22Rv1 (cell line): ENCODE results near the gene TFF3.

ENCODE experiments used
- H3K27ac ChIP-seq: fragments of 450-650 bp; 2 replicates; pipeline ENCODE4 v1.5.1; 2017
- ZFX ChIP-seq: fragments of 450-650 bp; IDR thresholded peaks from 2 replicates; pipeline ENCODE4 v1.6.1; 2017; ENCODE audit warnings: antibody characterized with exemption, borderline replicate concordance
- TF ChIP-seq, protein P1 (sequence below): fragments of 450-650 bp; IDR thresholded peaks from 2 replicates; pipeline ENCODE4 v1.5.1; 2017; ENCODE audit warnings: mild to moderate bottlenecking

TFF3 gene

DNA sequence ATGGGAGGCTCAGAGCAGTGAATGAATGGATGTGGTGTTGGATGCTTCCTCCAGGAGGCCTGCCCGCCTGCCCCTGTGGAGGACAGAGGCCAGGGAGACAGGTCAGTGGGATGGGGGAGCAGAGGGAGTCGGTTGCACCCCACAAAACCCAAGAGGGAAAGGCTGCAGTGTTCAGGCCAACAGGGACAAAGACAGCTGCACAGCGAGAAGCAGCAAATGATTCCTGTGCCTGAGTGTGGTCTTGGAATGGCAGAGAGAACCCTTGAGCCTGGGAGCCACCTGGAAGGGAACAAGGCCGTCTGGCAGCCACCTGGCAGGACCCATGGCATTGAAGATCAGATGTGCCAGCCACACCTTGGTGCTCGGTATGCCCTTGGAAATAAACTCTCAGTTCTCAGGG lies 8.1 kb downstream of the TFF3 start:
- TF ChIP-seq, protein P1, sequence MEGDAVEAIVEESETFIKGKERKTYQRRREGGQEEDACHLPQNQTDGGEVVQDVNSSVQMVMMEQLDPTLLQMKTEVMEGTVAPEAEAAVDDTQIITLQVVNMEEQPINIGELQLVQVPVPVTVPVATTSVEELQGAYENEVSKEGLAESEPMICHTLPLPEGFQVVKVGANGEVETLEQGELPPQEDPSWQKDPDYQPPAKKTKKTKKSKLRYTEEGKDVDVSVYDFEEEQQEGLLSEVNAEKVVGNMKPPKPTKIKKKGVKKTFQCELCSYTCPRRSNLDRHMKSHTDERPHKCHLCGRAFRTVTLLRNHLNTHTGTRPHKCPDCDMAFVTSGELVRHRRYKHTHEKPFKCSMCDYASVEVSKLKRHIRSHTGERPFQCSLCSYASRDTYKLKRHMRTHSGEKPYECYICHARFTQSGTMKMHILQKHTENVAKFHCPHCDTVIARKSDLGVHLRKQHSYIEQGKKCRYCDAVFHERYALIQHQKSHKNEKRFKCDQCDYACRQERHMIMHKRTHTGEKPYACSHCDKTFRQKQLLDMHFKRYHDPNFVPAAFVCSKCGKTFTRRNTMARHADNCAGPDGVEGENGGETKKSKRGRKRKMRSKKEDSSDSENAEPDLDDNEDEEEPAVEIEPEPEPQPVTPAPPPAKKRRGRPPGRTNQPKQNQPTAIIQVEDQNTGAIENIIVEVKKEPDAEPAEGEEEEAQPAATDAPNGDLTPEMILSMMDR: no peak
- no peak for TF ChIP-seq ZFX
- no peak overlapping the region for H3K27ac ChIP-seq

DNA sequence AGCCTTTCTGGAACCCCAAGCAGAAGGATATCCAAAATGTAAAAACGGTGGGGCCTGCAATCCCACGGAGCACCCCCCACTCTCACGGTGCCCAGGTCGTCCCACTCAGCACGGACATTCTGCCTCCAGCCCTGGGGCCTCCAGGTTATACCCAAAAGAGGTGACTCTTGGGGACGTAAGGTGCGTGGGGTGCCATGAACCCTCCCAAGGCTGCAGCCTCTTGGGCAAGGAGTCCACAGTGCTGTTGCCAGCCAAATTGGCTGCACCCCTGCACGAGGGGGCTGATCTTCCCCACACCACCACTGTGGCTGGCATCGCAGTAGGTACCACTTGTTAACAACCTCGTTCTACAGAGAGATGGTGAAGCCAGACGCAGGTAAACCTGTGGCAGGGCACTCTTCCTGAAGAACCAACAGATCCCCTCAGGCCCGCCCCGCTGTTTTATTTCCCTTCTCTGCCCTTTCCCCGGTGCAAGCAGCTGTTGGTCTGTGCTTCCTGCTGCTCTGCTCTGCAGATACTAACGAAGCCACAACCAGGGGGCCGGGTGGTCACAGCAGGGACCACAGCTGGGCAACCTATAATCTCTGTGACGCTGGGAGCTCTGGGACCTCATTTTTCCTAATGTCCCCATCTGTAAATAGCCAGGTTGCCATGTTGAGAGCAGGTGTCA lies 8.7 kb downstream of the TFF3 start:
- TF ChIP-seq ZFX: no peak
- TF ChIP-seq, protein P1: no peak
- H3K27ac ChIP-seq: no peak overlapping the region

DNA sequence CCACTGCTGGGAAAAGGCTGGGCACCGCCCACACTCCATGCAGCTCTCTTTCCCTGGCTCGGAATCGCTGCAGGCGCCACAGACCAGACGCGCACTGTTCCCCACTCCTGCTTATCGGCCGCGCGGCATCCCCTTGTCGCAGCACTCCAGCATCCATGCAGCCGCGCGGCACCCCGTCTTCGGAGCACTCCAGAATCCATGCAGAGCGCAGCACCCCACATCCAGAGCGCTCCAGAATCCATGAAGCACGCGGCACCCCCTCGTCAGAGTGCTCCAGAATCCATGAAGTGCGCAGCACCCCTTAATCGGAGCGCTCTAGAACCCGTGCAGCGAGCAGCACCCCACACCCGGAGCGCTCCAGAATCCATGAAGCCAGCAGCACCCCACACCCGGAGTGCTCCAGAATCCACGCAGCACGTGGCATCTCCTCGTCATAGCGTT lies 9.5 kb downstream of the TFF3 start:
- H3K27ac ChIP-seq: no peak overlapping the region
- TF ChIP-seq ZFX: no peak
- TF ChIP-seq, protein P1: no peak

DNA sequence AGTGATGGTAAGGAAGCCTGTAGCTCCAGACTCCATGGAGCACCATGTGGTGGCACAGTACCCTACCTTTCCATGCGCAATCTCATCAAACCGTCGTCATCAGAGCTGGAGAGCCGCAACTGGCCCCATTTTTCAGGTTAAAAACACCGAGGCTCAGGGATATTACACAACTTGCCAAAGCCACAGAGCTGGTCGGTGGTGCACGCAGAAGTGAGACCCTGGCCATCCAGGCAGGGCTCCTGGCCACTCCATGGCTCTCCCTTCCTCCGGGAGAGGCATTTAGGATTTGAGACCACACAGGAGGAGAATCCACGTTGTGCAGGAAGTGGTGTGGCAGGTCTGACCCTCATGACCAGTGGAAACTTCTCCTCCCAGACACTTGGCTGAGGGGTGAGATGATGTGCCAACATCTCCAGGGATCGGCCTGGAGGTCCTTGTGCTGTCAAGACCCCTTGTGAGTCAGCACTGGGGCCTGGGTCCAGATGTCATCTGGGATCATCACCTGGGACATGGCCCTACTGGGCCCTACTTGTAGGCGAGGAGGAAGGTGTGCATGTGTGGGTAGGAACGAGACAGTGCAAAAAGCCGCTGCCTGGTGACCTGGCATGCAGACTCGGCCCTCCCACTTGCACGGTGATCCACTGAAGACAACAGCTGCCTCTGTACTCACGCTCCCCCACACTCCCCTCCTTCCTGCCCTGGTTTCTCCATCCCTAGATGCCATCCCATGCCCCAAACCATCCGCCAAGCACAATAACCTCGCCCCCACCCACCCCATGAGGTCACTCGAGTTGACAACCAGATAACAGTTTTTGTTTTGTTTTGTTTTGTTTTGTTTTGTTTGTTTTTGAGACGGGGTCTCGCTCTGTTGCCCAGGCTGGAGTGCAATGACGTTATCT lies 10.4 kb downstream of the TFF3 start:
- H3K27ac ChIP-seq: no peak overlapping the region

DNA sequence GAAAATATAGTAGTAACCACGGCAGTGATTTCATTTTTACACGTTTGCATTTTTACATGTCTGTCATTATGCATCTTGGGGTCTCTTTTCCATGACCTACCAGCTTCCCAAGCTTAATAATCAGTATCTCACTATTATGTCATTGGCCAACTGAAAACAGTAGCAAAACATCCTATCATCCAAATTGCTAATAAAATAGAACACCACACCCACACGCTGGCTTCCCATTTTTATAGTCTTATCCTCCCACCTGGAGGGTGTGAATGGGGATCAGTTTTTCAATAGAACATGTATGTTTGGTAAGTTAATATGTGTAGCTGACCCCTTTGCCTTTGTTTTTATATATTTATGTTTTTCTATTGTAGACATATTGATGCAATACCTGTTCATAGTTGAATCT lies 11.8 kb downstream of the TFF3 start:
- no peak overlapping the region for H3K27ac ChIP-seq
- no peak for TF ChIP-seq ZFX
- TF ChIP-seq, protein P1: no peak

More for the DNA sequence above, 10.4 kb downstream of the TFF3 start:
- no peak for TF ChIP-seq ZFX
- TF ChIP-seq, protein P1: no peak

DNA sequence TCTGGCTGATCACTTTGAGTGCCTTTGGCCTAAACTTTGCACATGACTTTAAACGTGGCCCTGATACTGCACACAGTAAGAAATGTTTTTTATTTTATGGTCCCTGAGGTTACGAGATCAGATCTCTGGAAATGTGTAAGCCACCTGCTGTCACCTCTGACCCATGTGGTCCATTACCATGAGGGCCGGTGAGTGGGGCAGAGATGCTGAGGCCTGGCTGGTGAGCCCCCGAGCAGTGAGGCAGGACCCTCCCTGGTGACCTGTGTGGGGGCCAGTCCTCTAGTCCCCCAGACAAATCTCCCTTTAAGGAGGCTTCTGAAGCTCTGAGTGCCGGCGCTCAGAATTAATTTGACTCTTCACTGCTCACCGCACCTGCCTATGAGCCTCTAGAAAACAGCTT lies 12.4 kb downstream of the TFF3 start:
- no peak overlapping the region for H3K27ac ChIP-seq
- TF ChIP-seq ZFX: no peak
- TF ChIP-seq, protein P1: no peak

DNA sequence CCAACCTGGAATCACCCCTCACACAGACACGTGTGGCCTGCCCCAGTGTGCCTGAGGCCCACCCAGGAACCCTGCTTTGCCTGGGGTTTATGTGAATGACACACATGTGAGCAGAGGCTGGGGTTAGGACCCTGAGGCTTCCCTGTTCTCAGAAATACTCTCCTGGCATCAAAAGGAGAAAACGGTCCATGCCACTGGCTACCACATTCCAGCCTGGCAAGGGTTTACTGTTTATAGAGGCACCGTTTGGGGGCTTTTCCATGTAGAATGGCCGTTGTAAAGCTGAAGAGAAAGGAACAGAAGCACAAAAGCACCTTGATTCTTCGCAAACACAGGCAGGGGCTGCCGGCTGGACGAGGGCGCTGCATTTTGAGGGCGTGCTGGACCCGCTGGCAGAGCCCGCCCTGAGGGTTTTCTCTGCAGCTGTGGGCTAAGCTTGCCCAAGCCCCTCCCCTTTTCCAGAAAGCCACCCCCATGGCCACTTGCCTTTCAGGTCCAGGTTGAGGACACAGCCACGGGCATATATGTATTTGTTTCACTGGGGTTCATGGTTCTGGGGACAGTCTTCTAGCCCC lies 13.0 kb downstream of the TFF3 start:
- no peak for TF ChIP-seq ZFX
- TF ChIP-seq, protein P1: no peak
- H3K27ac ChIP-seq: no peak overlapping the region
